K562 (cell line): ENCODE measurements around the gene ABCC9. TPM values are rescaled to one million over a fixed set of nuclear protein-coding genes. Genes with fewer than 3 reads are reported as not detected.

Experiments
- ATAC-seq: fragments of 200-7000 bp; cut with Tn5 transposase; 3 replicates; pipeline ENCODE4 v1.9.1; 2020; ENCODE audit warnings: moderate library complexity
- BruUV-seq: library from RNA; stranded (reverse); fragments of 400-500 nt; replicated peaks from 2 replicates; lab custom pipeline; 2021; lab: Mats Ljungman, UMichigan
- CTCF ChIA-PET: fragments of 300-600 bp; formaldehyde crosslinking; extraction: SDS; loops from one replicate; lab custom pipeline; 2021; ENCODE audit warnings: low intra/inter-chr PET ratio; lab: Yijun Ruan, JAX
- POLR2A ChIA-PET: fragments of 300-600, 350-650 bp; sonication (Branson Sonifier 250); formaldehyde crosslinking; extraction: SDS; loops from one replicate; lab custom pipeline; 2021; ENCODE audit warnings: antibody characterized with exemption, inconsistent platforms; lab: Yijun Ruan, JAX
- DNase-seq, 4 experiments: peaks; one replicate each; pipeline versions ENCODE4 v3.0.0 to v3.0.0-alpha.2; 2011 to 2018; ENCODE audit warnings: low spot score in 3 of 4, mixed read lengths in 3 of 4; ENCODE audit errors: extremely low read depth in 1 of 4
- FAIRE-seq: peaks from 2 replicates; lab custom pipeline; 2011; peaks lifted over from hg19 to GRCh38; lab: Jason Lieb, UNC
- H2AFZ ChIP-seq: 2 replicates; pipeline ENCODE4 v1.6.0; 2011; ENCODE audit warnings: low read depth, low read length, control low read depth, inconsistent platforms
- H3K27ac ChIP-seq: fragments of 200-600 bp; 3 replicates; pipeline ENCODE4 v1.8.0; 2011; ENCODE audit warnings: low read depth, mild to moderate bottlenecking, control low read depth, inconsistent platforms, low read length, moderate library complexity, mixed read lengths; ENCODE audit errors: extremely low read depth
- H3K27me3 ChIP-seq, 2 experiments: fragments of 300-600 bp in 1 of 2; 2 replicates in 1 of 2; 3 replicates in 1 of 2; pipeline versions ENCODE4 v1.6.0 to v1.8.0; 2011; ENCODE audit warnings: inconsistent platforms in 2 of 2, low read length in 2 of 2, mild to moderate bottlenecking in 1 of 2, mixed read lengths in 1 of 2, moderate library complexity in 1 of 2; ENCODE audit not compliant: control insufficient read depth in 2 of 2, insufficient read depth in 2 of 2
- H3K36me3 ChIP-seq: fragments of 300-600 bp; 3 replicates; pipeline ENCODE4 v1.8.0; 2011; ENCODE audit warnings: mild to moderate bottlenecking, low read length, inconsistent platforms; ENCODE audit not compliant: control insufficient read depth, insufficient read depth
- H3K4me1 ChIP-seq, 2 experiments: fragments of 200-600 bp in 1 of 2; replicated peaks in 1 of 2; 2 replicates in 1 of 2; 3 replicates in 1 of 2; pipeline versions ENCODE4 v1.5.1 to v1.8.0; 2011; ENCODE audit warnings: inconsistent platforms in 2 of 2, low read length in 2 of 2, mild to moderate bottlenecking in 1 of 2, mixed read lengths in 1 of 2, moderate library complexity in 1 of 2; ENCODE audit not compliant: control insufficient read depth in 2 of 2, insufficient read depth in 2 of 2
- H3K4me2 ChIP-seq: 2 replicates; pipeline ENCODE4 v1.6.1; 2011; ENCODE audit warnings: low read length, control low read depth, inconsistent platforms, mixed read lengths; ENCODE audit not compliant: insufficient read depth
- H3K4me3 ChIP-seq: fragments of 200-600 bp; sonication (generic), shearing (Covaris generic); 2 replicates; pipeline ENCODE4 v1.5.1; 2016; ENCODE audit warnings: control low read depth, inconsistent platforms
- H3K79me2 ChIP-seq: fragments of 200-600 bp; 3 replicates; pipeline ENCODE4 v1.8.0; 2011; ENCODE audit warnings: low read length, inconsistent platforms; ENCODE audit not compliant: control insufficient read depth, insufficient read depth
- H3K9ac ChIP-seq, 2 experiments: 2 replicates each; pipeline versions ENCODE4 v1.6.0 to v1.6.1; 2011; ENCODE audit warnings: low read depth in 2 of 2, low read length in 2 of 2, control low read depth in 1 of 2, inconsistent platforms in 1 of 2, mild to moderate bottlenecking in 1 of 2, mixed read lengths in 1 of 2; ENCODE audit not compliant: insufficient read depth in 1 of 2
- H3K9me1 ChIP-seq: one replicate; pipeline ENCODE4 v1.6.0; 2011; ENCODE audit warnings: inconsistent platforms, mild to moderate bottlenecking, low read length, moderate library complexity; ENCODE audit not compliant: control insufficient read depth, insufficient read depth
- H3K9me3 ChIP-seq: replicated peaks from 2 replicates; pipeline ENCODE4 v1.5.1; 2011; ENCODE audit warnings: low read depth, low read length, inconsistent platforms; ENCODE audit not compliant: control insufficient read depth, insufficient read depth
- H4K20me1 ChIP-seq: replicated peaks from 2 replicates; pipeline ENCODE4 v1.6.1; 2011; ENCODE audit warnings: low read length, inconsistent platforms, mixed read lengths; ENCODE audit not compliant: control insufficient read depth, insufficient read depth
- CHCHD3 ChIP-seq: fragments of 250-450 bp; sonication (Bioruptor Pico); IDR thresholded peaks from 2 replicates; pipeline ENCODE4 v2.1.2; 2022; ENCODE audit warnings: mild to moderate bottlenecking
- FOXM1 ChIP-seq, 2 experiments: fragments of 450-650 bp in 1 of 2; sonication (generic) in 1 of 2; formaldehyde crosslinking in 1 of 2; IDR thresholded peaks; 2 replicates each; pipeline versions ENCODE4 v1.6.1 to v1.9.0; 2017 to 2022; ENCODE audit warnings: low read depth in 2 of 2, mild to moderate bottlenecking in 2 of 2, missing genetic modification reagents in 1 of 2, moderate library complexity in 1 of 2
- GATAD2B ChIP-seq: fragments of 450-650 bp; IDR thresholded peaks from 2 replicates; pipeline ENCODE4 v1.6.1; 2017; ENCODE audit warnings: mild to moderate bottlenecking, borderline replicate concordance
- HNRNPUL1 ChIP-seq: fragments of 200-400 bp; formaldehyde crosslinking; IDR thresholded peaks from 2 replicates; pipeline ENCODE4 v1.6.1; 2017; ENCODE audit warnings: low read length
- NFE2 ChIP-seq: IDR thresholded peaks from 2 replicates; pipeline ENCODE4 v1.6.1; 2014; ENCODE audit warnings: antibody characterized with exemption, low read depth
- PURB ChIP-seq: sonication (generic); formaldehyde crosslinking; IDR thresholded peaks from 2 replicates; pipeline ENCODE4 v1.9.0; 2021; ENCODE audit warnings: low read depth, mild to moderate bottlenecking, missing genetic modification reagents
- SRSF9 ChIP-seq: fragments of 200-400 bp; formaldehyde crosslinking; IDR thresholded peaks from 2 replicates; pipeline ENCODE4 v1.6.1; 2017; ENCODE audit warnings: low read depth, low read length, borderline replicate concordance
- ZFX ChIP-seq: sonication (generic); formaldehyde crosslinking; IDR thresholded peaks from 2 replicates; pipeline ENCODE4 v1.8.0; 2022; ENCODE audit warnings: mild to moderate bottlenecking, missing genetic modification reagents, moderate library complexity
- ZNF316 ChIP-seq: fragments of 450-650 bp; IDR thresholded peaks from 2 replicates; pipeline ENCODE4 v1.6.1; 2016
- ZNF707 ChIP-seq: fragments of 250-450 bp; sonication (Bioruptor Pico); conservative IDR thresholded peaks from 2 replicates; pipeline ENCODE4 v1.8.0; 2022; ENCODE audit warnings: inconsistent platforms, mild to moderate bottlenecking, moderate library complexity
- WGBS: fragments of 100-300 bp; shearing (Covaris generic); methylation state at CpG from one replicate; pipeline ENCODE4 v1.1.6; 2016; ENCODE audit warnings: low coverage, mixed read lengths; ENCODE audit not compliant: insufficient coverage; ENCODE audit errors: missing lambda C conversion rate; 5-methylcytosine and 5-hydroxymethylcytosine counted together
- in situ Hi-C: fragments of 300-500 bp; cut with MboI; formaldehyde crosslinking; loops from 4 replicates; pipeline ENCODE4 v1.15.0; 2018; ENCODE audit warnings: inconsistent platforms, mixed read lengths
- intact Hi-C: fragments of 100-400 bp; cut with micrococcal nuclease; formaldehyde crosslinking; loops from 2 replicates; pipeline ENCODE4 v1.14.2; 2022
- polyA plus RNA-seq, 8 experiments: library from polyadenylated mRNA; depleted of rRNA in 4 of 8; stranded (reverse) in 5 of 8; unstranded in 3 of 8; fragments of >200 nt; fragmentation: Nextera tagmentation in 2 of 8; fragmentation: Illumina TruSeq in 1 of 8; extraction: Ambion mirVana in 2 of 8; extraction: Trizol in 1 of 8; gene quantifications; 2 replicates each; pipeline versions ENCODE4 v1.2.1 to v1.2.3, GENCODE V29; 2011 to 2014; ENCODE audit warnings: inconsistent platforms in 1 of 8, missing spikeins in 1 of 8
- total RNA-seq, 7 experiments: library from RNA; depleted of rRNA in 6 of 7; stranded (reverse); fragments of >200 nt in 6 of 7; fragmentation: Illumina TruSeq in 2 of 7; extraction: Trizol in 2 of 7; gene quantifications; 2 replicates each; pipeline versions ENCODE4 v1.2.1 to v1.2.3, GENCODE V29; 2011 to 2021; ENCODE audit warnings: low replicate concordance in 1 of 7
- TF ChIP-seq, protein P1 (sequence below): fragments of 250-450 bp; sonication (Bioruptor Pico); IDR thresholded peaks from 2 replicates; pipeline ENCODE4 v1.5.1; 2021; ENCODE audit warnings: mild to moderate bottlenecking
- TF ChIP-seq, protein P2 (sequence below): fragments of 250-450 bp; sonication (Bioruptor Pico); IDR thresholded peaks from 2 replicates; pipeline ENCODE4 v1.5.0; 2021
- TF ChIP-seq, protein P3 (sequence below): sonication (generic); formaldehyde crosslinking; IDR thresholded peaks from 2 replicates; pipeline ENCODE4 v1.8.1; 2023; ENCODE audit warnings: mild to moderate bottlenecking, missing genetic modification reagents

The ABCC9 gene
- total and polyA plus RNA-seq, 9 of the 15 experiments (the other 6 are each of a cell fraction or from before 2014, with no cell fraction given) = 0.05 to 0.40 (median 0.18) TPM

DNA sequence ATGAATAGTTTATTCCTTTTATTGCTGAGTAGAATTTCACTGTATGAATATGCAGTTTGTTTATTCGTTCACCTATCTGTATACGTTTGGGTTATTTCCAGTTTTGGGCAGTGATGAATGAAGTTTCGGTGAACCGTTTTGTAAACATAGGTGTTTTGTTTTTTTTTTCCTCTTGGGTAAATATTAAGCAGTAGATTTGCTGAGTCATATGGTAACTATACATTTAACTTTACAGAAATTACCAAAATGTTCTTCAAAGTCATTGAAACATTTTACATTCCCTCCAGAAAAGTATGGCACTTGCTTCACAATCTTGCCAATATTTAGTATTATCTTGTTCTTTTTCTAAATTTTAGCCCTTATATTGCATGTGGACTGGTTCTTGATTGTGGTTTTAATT, 3.8 kb upstream of the ABCC9 start:
- no TSS peak for BruUV-seq
- Histone ChIP-seq H3K27me3 (0 out of 5 replicates have a peak, but pooled peaks cover 0 to 14% of the 10 kb centered on the region in 2 experiments), H4K20me1 (no peaks in the 10 kb centered on the region), H3K9me1 (no peaks in the 10 kb centered on the region), H3K4me2 (no peak overlapping the region), H2AFZ (no peak overlapping the region), H3K36me3 (no peaks in the 10 kb centered on the region), H3K9ac (no peak overlapping the region), H3K27ac (no peak overlapping the region), H3K79me2 (no peaks in the 10 kb centered on the region)
- in situ Hi-C loops (no loop called here), intact Hi-C loops (no loop called here)
- FAIRE-seq = no peak
- POLR2A ChIA-PET = no interaction called here
- CTCF ChIA-PET = no interaction called here
- ATAC-seq = no peak
- TF ChIP-seq NFE2 (0 out of 2 replicates have a peak, but pooled peaks have one; percentile 2), ZNF316 (peak; percentile 47; the same call in 1 of the 2 replicates), SRSF9 (no peak)
- TF ChIP-seq, all 486 proteins: peak for 2
- WGBS = 6% methylated on average over 4 of the region's 4 CpGs
- Histone ChIP-seq H3K4me1 (peaks cover 0 to 10% of the 10 kb centered on the region in 2 experiments; a peak in 2 of 5 replicates), H3K9me3 (no peaks in the 10 kb centered on the region), H3K4me3 (no peak overlapping the region)
- no peak for DNase-seq

DNA sequence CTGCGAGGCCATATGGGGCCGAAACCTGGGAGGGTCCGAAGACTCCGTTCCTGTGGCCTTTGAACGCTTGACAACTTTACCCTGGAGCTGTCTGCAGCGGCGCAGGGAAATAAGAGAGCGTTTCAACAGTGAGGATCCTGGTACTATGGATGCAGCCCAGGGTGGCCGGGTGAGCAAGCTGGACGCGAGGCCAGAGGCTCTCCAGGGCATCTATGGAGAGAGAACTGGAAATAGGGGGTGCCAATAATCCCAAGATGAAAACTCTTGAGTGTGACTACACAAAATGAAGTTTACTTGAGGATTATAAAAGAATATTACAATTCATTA, 1.1 kb upstream of the ABCC9 start:
- ChIA-PET POLR2A (interaction anchor here (0.8 kb wide), 1 partner anchor 14 kb away, joined by 3 read pairs; no protein-coding TSS in a partner anchor), CTCF (no interaction called here)
- DNase-seq = no peak
- Histone ChIP-seq H3K27ac (no peak overlapping the region), H3K9me3 (no peaks in the 10 kb centered on the region), H2AFZ (peak overlapping the region; percentile 42; the same call in 1 of the 2 replicates), H3K79me2 (no peaks in the 10 kb centered on the region), H3K4me2 (no peak overlapping the region), H3K9me1 (no peaks in the 10 kb centered on the region), H3K4me3 (no peak overlapping the region), H3K27me3 (0 out of 5 replicates have a peak, but pooled peaks cover 0 to 14% of the 10 kb centered on the region in 2 experiments), H3K36me3 (no peaks in the 10 kb centered on the region), H3K9ac (no peak overlapping the region; a peak in 1 of 4 replicates), H4K20me1 (no peaks in the 10 kb centered on the region), H3K4me1 (peaks cover 0 to 10% of the 10 kb centered on the region in 2 experiments; a peak in 2 of 5 replicates)
- in situ Hi-C loops (no loop called here), intact Hi-C loops (no loop called here)
- ATAC-seq = no peak
- 36% methylated on average over 8 of the region's 11 CpGs for WGBS
- FAIRE-seq = no peak
- no TSS peak for BruUV-seq
- TF ChIP-seq FOXM1 (IDR thresholded peaks at IDR 0.05; ENCODE audit: low read depth) = no peak
- no peak for TF ChIP-seq FOXM1 (CRISPR knock-in tag; IDR thresholded peaks at IDR 0.05; ENCODE audit: low read depth)
- no peak for TF ChIP-seq ZFX (CRISPR knock-in tag)
- TF ChIP-seq HNRNPUL1 = no peak
- no peak for TF ChIP-seq ZNF707 (CRISPR knock-in tag)
- TF ChIP-seq CHCHD3 = no peak
- TF ChIP-seq PURB = no peak
- TF ChIP-seq, protein P1, sequence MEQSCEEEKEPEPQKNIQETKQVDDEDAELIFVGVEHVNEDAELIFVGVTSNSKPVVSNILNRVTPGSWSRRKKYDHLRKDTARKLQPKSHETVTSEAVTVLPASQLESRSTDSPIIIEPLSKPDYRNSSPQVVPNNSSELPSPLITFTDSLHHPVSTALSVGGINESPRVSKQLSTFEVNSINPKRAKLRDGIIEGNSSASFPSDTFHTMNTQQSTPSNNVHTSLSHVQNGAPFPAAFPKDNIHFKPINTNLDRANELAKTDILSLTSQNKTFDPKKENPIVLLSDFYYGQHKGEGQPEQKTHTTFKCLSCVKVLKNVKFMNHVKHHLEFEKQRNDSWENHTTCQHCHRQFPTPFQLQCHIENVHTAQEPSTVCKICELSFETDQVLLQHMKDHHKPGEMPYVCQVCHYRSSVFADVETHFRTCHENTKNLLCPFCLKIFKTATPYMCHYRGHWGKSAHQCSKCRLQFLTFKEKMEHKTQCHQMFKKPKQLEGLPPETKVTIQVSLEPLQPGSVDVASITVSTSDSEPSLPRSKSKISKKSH (CRISPR knock-in tag) = no peak
- no peak for TF ChIP-seq GATAD2B
- TF ChIP-seq, protein P2, sequence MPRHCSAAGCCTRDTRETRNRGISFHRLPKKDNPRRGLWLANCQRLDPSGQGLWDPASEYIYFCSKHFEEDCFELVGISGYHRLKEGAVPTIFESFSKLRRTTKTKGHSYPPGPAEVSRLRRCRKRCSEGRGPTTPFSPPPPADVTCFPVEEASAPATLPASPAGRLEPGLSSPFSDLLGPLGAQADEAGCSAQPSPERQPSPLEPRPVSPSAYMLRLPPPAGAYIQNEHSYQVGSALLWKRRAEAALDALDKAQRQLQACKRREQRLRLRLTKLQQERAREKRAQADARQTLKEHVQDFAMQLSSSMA (CRISPR knock-in tag) = no peak
- TF ChIP-seq, protein P3, sequence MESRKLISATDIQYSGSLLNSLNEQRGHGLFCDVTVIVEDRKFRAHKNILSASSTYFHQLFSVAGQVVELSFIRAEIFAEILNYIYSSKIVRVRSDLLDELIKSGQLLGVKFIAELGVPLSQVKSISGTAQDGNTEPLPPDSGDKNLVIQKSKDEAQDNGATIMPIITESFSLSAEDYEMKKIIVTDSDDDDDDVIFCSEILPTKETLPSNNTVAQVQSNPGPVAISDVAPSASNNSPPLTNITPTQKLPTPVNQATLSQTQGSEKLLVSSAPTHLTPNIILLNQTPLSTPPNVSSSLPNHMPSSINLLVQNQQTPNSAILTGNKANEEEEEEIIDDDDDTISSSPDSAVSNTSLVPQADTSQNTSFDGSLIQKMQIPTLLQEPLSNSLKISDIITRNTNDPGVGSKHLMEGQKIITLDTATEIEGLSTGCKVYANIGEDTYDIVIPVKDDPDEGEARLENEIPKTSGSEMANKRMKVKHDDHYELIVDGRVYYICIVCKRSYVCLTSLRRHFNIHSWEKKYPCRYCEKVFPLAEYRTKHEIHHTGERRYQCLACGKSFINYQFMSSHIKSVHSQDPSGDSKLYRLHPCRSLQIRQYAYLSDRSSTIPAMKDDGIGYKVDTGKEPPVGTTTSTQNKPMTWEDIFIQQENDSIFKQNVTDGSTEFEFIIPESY (CRISPR knock-in tag) = no peak
